Measurements from ENCODE around the gene GNG7. TPM values are rescaled to one million over a fixed set of nuclear protein-coding genes. Genes with fewer than 3 reads are reported as not detected.
"Not testable (repeated sequence)": the region's sequence is repeated elsewhere in the genome, so short reads cannot be mapped to it uniquely, and the experiment has no call there.

Gene GNG7
- total RNA-seq, 6 experiments from 2014 or later, result 1.3 to 3.7 (median 2.3) TPM

DNA sequence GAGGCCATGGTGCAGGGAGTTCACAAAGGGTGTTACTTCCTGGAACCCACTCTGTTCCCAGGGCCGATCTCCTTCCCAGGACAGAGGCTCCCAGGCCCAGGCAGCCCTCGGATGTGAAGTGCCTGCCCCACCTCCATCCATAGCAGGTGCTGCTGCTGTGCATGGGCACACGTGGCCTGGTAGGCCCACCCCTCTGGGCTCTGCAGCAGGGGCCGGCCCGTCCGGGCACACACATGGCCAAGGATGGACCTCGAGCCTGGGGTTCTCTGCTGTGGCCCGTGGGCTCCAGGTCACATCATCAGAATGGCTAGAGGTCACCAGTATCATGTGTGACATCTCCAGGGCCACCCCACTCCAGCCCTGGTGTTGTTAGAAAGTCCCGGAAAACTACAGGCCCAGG lies 154.8 kb downstream of the GNG7 start:
- DNase-seq (peak in 1 of 3 donors; percentile 13), ATAC-seq (no peak)
- H3K27me3 ChIP-seq, result no peaks in the 10 kb centered on the region
- TF ChIP-seq POLR2A (IDR thresholded peaks at IDR 0.05), result no peak
- TF ChIP-seq, protein P1, sequence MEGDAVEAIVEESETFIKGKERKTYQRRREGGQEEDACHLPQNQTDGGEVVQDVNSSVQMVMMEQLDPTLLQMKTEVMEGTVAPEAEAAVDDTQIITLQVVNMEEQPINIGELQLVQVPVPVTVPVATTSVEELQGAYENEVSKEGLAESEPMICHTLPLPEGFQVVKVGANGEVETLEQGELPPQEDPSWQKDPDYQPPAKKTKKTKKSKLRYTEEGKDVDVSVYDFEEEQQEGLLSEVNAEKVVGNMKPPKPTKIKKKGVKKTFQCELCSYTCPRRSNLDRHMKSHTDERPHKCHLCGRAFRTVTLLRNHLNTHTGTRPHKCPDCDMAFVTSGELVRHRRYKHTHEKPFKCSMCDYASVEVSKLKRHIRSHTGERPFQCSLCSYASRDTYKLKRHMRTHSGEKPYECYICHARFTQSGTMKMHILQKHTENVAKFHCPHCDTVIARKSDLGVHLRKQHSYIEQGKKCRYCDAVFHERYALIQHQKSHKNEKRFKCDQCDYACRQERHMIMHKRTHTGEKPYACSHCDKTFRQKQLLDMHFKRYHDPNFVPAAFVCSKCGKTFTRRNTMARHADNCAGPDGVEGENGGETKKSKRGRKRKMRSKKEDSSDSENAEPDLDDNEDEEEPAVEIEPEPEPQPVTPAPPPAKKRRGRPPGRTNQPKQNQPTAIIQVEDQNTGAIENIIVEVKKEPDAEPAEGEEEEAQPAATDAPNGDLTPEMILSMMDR (IDR thresholded peaks at IDR 0.05), result no peak
- no peaks in the 10 kb centered on the region for H3K9me3 ChIP-seq
- H3K4me3 ChIP-seq, result no peak overlapping the region
- H3K27ac ChIP-seq, result peak overlapping the region in 2 of 3 donors; percentile 93 to 98
- intact Hi-C loops (cut with DNase I), result no loop called here
- no peaks in the 10 kb centered on the region for H3K36me3 ChIP-seq
- WGBS (ENCODE audit: insufficient coverage, low coverage, low lambda C conversion rate, missing lambda C conversion rate), result 100% methylated on average over 1 of the region's 9 CpGs
- H3K4me1 ChIP-seq, result peaks cover 0 to 44% (median 21%) of the 10 kb centered on the region in 4 donors

DNA sequence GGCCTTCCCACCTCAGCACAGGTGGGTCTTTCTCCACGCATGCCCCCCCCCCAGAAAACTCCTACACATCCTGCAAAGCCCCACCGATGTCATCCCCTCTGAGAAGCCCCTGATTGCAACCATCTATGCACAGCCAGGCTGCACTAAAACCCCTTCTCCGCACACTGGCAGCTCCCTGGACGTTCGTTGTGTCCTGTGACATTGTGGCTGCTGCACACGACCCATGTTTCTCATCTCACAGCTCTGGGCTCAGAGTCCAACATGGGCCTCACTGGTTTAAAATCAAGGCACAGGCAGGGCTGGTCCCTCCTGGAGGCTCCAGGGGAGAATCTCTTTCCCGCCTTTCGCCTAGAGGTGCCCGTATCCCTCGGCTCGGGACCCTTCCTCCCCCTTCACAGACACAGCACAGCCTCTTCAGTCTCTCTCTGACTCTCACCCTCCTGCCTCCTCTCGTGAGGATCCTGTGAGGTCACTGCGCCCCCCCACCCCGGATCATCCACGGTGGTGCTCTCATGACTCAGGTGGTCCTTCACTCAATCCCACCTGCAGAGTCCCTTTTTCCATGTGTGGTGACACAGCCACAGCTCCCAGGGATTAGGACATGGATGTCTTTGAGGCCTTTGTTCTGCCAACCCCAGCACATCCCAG lies 155.3 kb downstream of the GNG7 start:
- intact Hi-C loops (cut with DNase I), result no loop called here
- DNase-seq, result no peak

DNA sequence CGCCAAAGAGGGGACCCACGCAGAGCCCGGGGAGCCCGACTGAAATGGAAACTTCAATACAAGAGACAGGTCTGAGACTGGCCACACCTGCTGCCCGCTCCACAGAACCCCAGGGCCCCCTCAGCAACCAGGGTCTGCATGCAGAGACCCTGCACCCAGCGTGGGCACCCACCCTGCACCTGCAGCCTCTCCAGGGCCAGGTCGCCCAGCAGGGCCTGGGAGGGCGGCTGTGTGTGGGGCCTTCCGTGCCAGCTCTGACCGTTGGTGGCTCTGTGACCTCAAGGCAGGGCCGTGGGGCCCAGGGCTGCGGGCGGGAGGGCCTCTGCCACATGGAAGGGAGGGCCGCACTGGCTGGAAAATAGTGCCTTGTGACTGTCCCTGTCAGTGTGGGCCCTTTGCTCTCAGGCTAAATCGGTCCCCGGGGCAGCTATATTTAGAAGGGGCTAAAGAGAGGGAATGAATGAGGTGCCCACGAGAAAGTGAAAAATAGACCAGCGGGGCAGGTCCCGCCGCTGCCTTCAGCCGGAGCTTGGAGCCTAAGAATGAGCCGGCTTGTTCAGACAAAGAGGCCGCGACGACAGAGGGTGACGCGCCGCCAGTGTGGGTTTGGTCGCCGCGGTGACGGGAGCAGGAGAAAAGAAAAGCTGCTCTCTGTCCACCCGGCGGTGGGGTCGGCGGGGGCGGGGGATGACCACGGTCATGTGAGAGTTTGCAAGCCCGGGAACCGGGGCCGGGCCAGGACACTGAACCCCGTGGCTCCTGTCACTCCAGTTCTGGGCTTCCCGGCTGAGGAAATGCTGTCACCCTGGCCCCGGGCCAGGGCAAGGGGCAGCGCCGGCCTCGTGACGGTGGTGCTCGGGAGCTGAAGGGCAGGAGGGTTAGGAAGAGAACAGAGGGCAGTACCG lies 156.1 kb downstream of the GNG7 start:
- peak; percentile 95 to 96 (median 96) for DNase-seq

More for the DNA sequence above, 155.3 kb downstream of the GNG7 start:
- ATAC-seq, result peak; percentile 1 to 34 (median 6)
- no peaks in the 10 kb centered on the region for H3K27me3 ChIP-seq
- peaks cover 0 to 49% (median 23%) of the 10 kb centered on the region in 4 donors for H3K4me1 ChIP-seq
- TF ChIP-seq POLR2A (IDR thresholded peaks at IDR 0.05), result no peak
- TF ChIP-seq, protein P1 (IDR thresholded peaks at IDR 0.05), result no peak
- WGBS (ENCODE audit: insufficient coverage, low coverage, low lambda C conversion rate, missing lambda C conversion rate), result 74% methylated on average over 4 of the region's 15 CpGs
- peak overlapping the region; percentile 81 to 98 (median 93) for H3K27ac ChIP-seq
- H3K36me3 ChIP-seq, result no peaks in the 10 kb centered on the region
- no peaks in the 10 kb centered on the region for H3K9me3 ChIP-seq
- peak overlapping the region in 1 of 3 donors; percentile 50 for H3K4me3 ChIP-seq

DNA sequence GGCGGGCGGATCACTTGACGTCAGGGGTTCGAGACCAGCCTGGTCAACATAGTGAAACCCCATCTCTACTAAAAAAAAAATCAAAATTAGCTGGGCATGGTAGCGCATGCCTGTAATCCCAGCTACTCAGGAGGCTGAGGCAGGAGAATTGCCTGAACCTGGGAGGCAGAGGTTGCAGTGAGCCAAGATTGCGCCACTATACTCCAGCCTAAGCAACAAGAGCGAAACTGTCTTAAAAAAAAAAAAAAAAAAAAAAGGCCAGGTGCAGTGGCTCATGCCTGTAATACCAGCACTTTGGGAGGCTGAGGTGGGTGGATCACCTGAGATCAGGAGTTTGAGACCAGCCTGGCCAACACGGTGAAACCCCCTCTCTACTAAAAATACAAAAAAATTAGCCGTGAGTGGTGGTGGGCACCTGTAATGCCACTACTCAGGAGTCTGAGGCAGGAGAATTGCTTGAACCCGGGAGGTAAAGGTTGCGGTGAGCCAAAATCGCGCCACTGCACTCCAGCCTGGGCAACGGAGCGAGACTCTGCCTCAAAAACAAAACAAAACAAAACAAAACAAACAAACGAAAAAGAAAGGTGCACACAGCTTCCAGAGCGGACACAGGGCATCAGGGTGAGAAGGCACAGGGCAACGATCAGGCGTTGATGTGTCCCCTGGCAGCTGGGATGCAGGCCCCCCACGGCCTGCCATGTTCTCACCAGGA lies 156.9 kb downstream of the GNG7 start:
- intact Hi-C loops (cut with DNase I); H3K27me3 ChIP-seq; H3K36me3 ChIP-seq; DNase-seq; H3K9me3 ChIP-seq: not testable (repeated sequence)
- WGBS (ENCODE audit: insufficient coverage, low coverage, low lambda C conversion rate, missing lambda C conversion rate), result 49% methylated on average over 17 of the region's 20 CpGs
- H3K27ac ChIP-seq, result peak overlapping the region; percentile 81 to 98 (median 93)
- peak in 3 of 4 donors; percentile 18 to 45 (median 31) for ATAC-seq
- peaks cover 0 to 58% (median 29%) of the 10 kb centered on the region in 4 donors for H3K4me1 ChIP-seq
- H3K4me3 ChIP-seq, result peak overlapping the region in 2 of 3 donors; percentile 36 to 50

More for the DNA sequence above, 156.1 kb downstream of the GNG7 start:
- 14% methylated on average over 28 of the region's 50 CpGs for WGBS (ENCODE audit: insufficient coverage, low coverage, low lambda C conversion rate, missing lambda C conversion rate)
- Histone ChIP-seq H3K4me1 (peaks cover 0 to 52% (median 25%) of the 10 kb centered on the region in 4 donors), H3K27ac (peak overlapping the region; percentile 81 to 98 (median 93)), H3K27me3 (no peaks in the 10 kb centered on the region), H3K4me3 (peak overlapping the region; percentile 12 to 50 (median 36)), H3K36me3 (no peaks in the 10 kb centered on the region), H3K9me3 (no peaks in the 10 kb centered on the region)
- ATAC-seq, result peak; percentile 67 to 81 (median 76)
- TF ChIP-seq POLR2A (IDR thresholded peaks at IDR 0.05), result peak; percentile 75
- TF ChIP-seq, protein P1 (IDR thresholded peaks at IDR 0.05), result peak in 1 of 4 donors; percentile 4
- intact Hi-C loops (cut with DNase I), result no loop called here

All from right lobe of liver (tissue), 6 donors.